Stomach (tissue), 9 donors: ENCODE results near the gene CHTOP. TPM values are rescaled to one million over a fixed set of nuclear protein-coding genes. Genes with fewer than 3 reads are reported as not detected.

Experiments
- DNase-seq, 2 donors: peaks; one replicate each; pipeline versions ENCODE4 v3.0.0 to v3.0.0-alpha.2; 2013 to 2019
- H3K27ac ChIP-seq, 5 donors: fragments of 200-600 bp in 4 of 5; sonication (generic) in 4 of 5; one replicate each; pipeline ENCODE4 v1.5.1; 2013 to 2019; ENCODE audit warnings: mild to moderate bottlenecking in 1 of 5, moderate library complexity in 1 of 5
- H3K27me3 ChIP-seq, 3 donors: fragments of 200-600 bp; sonication (generic); one replicate each; pipeline ENCODE4 v1.5.1; 2017 to 2019; ENCODE audit warnings: mixed run types in 1 of 3
- H3K36me3 ChIP-seq, 4 donors: fragments of 200-600 bp; sonication (generic); 1 replicate in 3 of 4; 2 replicates in 1 of 4; pipeline ENCODE4 v1.5.1; 2016 to 2019
- H3K4me1 ChIP-seq, 4 donors: fragments of 200-600 bp; sonication (generic); one replicate each; pipeline ENCODE4 v1.5.1; 2016 to 2019
- H3K4me3 ChIP-seq, 4 donors: fragments of 200-600 bp; sonication (generic) in 3 of 4; one replicate each; pipeline ENCODE4 v1.5.1; 2016 to 2019; ENCODE audit warnings: mild to moderate bottlenecking in 1 of 4
- H3K9me3 ChIP-seq, 4 donors: fragments of 200-600 bp; sonication (generic); one replicate each; pipeline ENCODE4 v1.5.1; 2016 to 2019
- EP300 ChIP-seq: sonication (generic); formaldehyde crosslinking; IDR thresholded peaks from one replicate; pipeline ENCODE4 v1.6.1; 2017; ENCODE audit warnings: antibody characterized with exemption
- POLR2A ChIP-seq, 4 donors: fragments of 450-650 bp; IDR thresholded peaks; one replicate each; pipeline ENCODE4 v1.6.1; 2016; ENCODE audit warnings: antibody characterized with exemption in 4 of 4, control low read depth in 2 of 4, mild to moderate bottlenecking in 1 of 4, moderate library complexity in 1 of 4
- POLR2AphosphoS5 ChIP-seq, 3 donors: sonication (generic); formaldehyde crosslinking; IDR thresholded peaks; one replicate each; pipeline ENCODE4 v1.6.1; 2016; ENCODE audit warnings: antibody characterized with exemption in 3 of 3
- WGBS, 5 donors: extraction: QIAGEN DNeasy Blood & Tissue Kit in 3 of 5; methylation state at CpG; one replicate each; pipeline versions ENCODE4 v1.1.5 to v1.1.7; 2013 to 2018; 5-methylcytosine and 5-hydroxymethylcytosine counted together
- intact Hi-C: fragments of 100-400 bp; cut with DNase I; formaldehyde crosslinking; loops from one replicate; pipeline ENCODE4 v1.15.1; 2023; ENCODE audit warnings: low total_unique reads
- polyA plus RNA-seq, 3 donors: library from polyadenylated mRNA; stranded (reverse); fragments of 200-250 nt; gene quantifications; one replicate each; pipeline ENCODE4 v1.2.3, GENCODE V29; 2013
- total RNA-seq, 5 donors: library from RNA; depleted of rRNA; stranded (reverse); fragments of >200 nt; gene quantifications; one replicate each; pipeline versions ENCODE4 v1.1.0 to v1.2.3, GENCODE V29; 2014 to 2016
- TF ChIP-seq, protein P1 (sequence below), 7 experiments: fragments of 450-650 bp in 4 of 7; fragments of 200-600 bp in 3 of 7; sonication (generic) in 3 of 7; IDR thresholded peaks; one replicate each; pipeline ENCODE4 v1.5.1; 2016 to 2019; ENCODE audit warnings: antibody characterized with exemption in 7 of 7, control low read depth in 2 of 7, mild to moderate bottlenecking in 1 of 7
- donor health status: healthy with polysubstance abuse.
- donor health status: Bipolar disorder and iron deficiency.
- donor health status: healthy.

CHTOP gene
- total and polyA plus RNA-seq, 8 donors, result 21.7 to 111 (median 49.6) TPM

DNA sequence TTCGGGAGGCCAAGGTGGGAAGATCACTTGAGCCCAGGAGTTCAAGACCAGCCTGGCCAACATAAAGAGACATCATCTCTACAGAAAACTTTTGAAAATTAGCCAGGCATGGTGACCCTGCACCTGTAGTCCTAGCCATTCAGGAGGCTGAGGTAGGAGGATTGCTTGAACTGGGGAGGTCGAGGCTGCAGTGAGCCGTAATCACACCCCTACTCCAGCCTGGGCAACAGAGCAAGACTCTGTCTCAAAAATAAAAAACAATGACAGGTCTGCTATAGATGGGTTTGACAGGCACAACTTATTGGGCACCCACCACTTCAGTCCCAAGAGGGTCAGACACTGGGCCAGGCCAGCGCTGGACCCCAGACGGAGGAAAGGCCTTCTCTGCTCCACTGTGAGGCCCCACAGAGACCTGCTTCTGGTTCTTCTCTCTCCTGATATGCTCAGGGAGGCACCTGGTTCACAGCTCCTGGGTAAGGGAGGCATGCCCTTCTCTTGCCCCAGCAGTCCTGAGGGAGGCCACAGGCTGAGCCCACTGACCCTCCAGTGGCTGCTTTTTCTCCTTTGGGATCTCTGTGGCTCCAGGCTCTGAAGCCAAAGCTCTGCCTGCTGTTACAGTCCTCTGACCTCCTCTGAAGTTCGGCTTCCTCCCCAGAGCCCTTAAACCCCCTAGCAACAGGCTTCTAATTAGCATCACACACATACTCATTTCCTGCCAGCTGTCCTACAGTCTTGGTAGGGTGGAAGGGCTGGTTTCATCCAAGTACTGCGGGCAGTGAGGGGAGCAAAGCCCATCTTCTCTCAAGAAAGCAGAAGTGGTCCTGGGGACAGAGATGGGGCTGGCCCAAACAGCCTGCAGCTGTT, 35.3 kb upstream of the CHTOP start:
- TF ChIP-seq, protein P1, sequence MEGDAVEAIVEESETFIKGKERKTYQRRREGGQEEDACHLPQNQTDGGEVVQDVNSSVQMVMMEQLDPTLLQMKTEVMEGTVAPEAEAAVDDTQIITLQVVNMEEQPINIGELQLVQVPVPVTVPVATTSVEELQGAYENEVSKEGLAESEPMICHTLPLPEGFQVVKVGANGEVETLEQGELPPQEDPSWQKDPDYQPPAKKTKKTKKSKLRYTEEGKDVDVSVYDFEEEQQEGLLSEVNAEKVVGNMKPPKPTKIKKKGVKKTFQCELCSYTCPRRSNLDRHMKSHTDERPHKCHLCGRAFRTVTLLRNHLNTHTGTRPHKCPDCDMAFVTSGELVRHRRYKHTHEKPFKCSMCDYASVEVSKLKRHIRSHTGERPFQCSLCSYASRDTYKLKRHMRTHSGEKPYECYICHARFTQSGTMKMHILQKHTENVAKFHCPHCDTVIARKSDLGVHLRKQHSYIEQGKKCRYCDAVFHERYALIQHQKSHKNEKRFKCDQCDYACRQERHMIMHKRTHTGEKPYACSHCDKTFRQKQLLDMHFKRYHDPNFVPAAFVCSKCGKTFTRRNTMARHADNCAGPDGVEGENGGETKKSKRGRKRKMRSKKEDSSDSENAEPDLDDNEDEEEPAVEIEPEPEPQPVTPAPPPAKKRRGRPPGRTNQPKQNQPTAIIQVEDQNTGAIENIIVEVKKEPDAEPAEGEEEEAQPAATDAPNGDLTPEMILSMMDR (IDR thresholded peaks at IDR 0.05), result no peak
- TF ChIP-seq POLR2AphosphoS5 (IDR thresholded peaks at IDR 0.05) (no peak), POLR2A (IDR thresholded peaks at IDR 0.05) (no peak), EP300 (no peak)
- WGBS, 5 donors, result 74 to 86% (median 77%) methylated on average over 7 of the region's 7 CpGs
- Histone ChIP-seq H3K9me3 (no peaks in the 10 kb centered on the region), H3K36me3 (no peaks in the 10 kb centered on the region), H3K4me1 (peaks cover 0 to under 1% (median 0%) of the 10 kb centered on the region in 4 donors), H3K4me3 (no peak overlapping the region), H3K27me3 (no peaks in the 10 kb centered on the region), H3K27ac (peak overlapping the region in 2 of 5 donors; percentile 11 to 26)
- peak in 1 of 2 donors; percentile 80 for DNase-seq
- intact Hi-C loops, result no loop called here

DNA sequence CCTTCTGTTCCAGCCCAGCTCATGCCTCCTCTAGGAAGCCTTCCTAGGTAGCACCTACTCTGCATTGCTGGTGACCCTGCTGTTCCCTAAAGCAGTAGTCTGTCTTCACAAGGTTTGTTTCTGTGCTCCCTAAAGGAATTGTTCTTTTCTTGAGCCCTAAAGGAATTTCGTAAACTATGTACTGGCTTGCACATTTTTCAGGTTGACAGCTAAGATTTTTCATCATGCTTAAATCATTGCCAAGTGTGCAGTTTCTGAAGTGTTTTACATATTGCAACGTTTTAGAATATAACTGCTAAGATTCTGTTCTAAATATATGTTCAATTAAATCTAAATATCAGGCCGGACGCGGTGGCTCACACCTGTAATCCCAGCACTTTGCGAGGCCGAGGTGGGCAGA, 34.0 kb upstream of the CHTOP start:
- no peaks in the 10 kb centered on the region for H3K27me3 ChIP-seq
- H3K36me3 ChIP-seq, result no peaks in the 10 kb centered on the region
- H3K27ac ChIP-seq, result no peak overlapping the region
- intact Hi-C loops, result no loop called here
- no peak overlapping the region for H3K4me3 ChIP-seq
- no peaks in the 10 kb centered on the region for H3K9me3 ChIP-seq
- WGBS, 5 donors, result 88 to 93% (median 89%) methylated on average over 7 of the region's 7 CpGs
- no peaks in the 10 kb centered on the region for H3K4me1 ChIP-seq
- no peak for DNase-seq
- TF ChIP-seq EP300 (no peak), POLR2A (IDR thresholded peaks at IDR 0.05) (no peak), POLR2AphosphoS5 (IDR thresholded peaks at IDR 0.05) (no peak)
- TF ChIP-seq, protein P1 (IDR thresholded peaks at IDR 0.05), result no peak

DNA sequence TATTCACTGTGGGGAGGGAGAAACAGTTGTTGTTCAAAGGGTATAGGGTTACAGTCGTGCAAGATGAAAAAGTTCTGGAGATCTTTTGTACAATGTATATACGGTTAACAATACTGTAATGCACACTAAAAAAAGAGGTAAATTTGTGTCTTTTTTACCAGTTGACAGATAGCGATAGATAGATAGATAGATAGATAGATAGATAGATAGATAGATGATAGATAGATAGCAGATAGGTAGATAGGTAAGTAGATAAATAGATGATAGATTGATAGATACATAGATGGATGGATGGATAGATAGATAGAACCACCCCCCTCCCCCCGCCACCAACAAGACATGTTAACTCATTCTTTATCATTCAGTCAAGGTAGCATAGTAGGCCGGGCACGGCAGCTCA, 31.1 kb upstream of the CHTOP start:
- H3K27ac ChIP-seq, result no peak overlapping the region
- H3K4me1 ChIP-seq, result peaks cover 0 to 6% (median under 1%) of the 10 kb centered on the region in 4 donors
- WGBS, 5 donors, result 85 to 92% (median 90%) methylated on average over 6 of the region's 6 CpGs
- H3K4me3 ChIP-seq, result no peak overlapping the region
- intact Hi-C loops, result no loop called here
- no peaks in the 10 kb centered on the region for H3K9me3 ChIP-seq
- no peaks in the 10 kb centered on the region for H3K27me3 ChIP-seq
- peaks cover 16 to 28% (median 27%) of the 10 kb centered on the region in 4 donors for H3K36me3 ChIP-seq
- no peak for DNase-seq
- TF ChIP-seq, protein P1 (IDR thresholded peaks at IDR 0.05), result no peak
- TF ChIP-seq POLR2AphosphoS5 (IDR thresholded peaks at IDR 0.05) (no peak), EP300 (no peak), POLR2A (IDR thresholded peaks at IDR 0.05) (no peak)

DNA sequence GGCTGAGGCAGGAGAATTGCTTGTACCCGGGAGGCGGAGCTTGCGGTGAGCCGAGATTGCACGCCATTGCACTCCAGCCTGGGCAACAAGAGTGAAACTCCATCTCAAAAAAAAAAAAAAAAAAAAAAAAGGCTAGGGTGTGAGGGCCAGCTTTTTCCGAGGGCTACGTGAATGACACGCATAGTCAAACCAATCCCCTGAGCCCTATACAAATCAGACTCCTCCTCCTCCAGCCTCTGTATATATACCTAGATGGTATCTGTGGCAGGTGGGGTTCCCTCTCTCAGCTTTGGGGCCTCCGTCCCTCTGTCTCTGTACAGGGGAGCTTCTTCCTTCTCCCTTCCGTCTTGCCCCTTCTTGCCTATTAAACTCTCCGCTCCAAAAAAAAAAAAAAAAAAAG, 27.7 kb upstream of the CHTOP start:
- H3K27me3 ChIP-seq, result no peaks in the 10 kb centered on the region
- intact Hi-C loops, result loop anchor here (5.0 kb wide), 1 partner anchor 34 kb away; no protein-coding TSS in a partner anchor
- DNase-seq, result no peak
- H3K27ac ChIP-seq, result no peak overlapping the region
- WGBS, 5 donors, result 90 to 97% (median 94%) methylated on average over 10 to 11 of the region's 11 CpGs
- peaks cover 17 to 31% (median 30%) of the 10 kb centered on the region in 4 donors for H3K36me3 ChIP-seq
- H3K4me3 ChIP-seq, result no peak overlapping the region
- TF ChIP-seq, protein P1 (IDR thresholded peaks at IDR 0.05), result no peak
- TF ChIP-seq POLR2AphosphoS5 (IDR thresholded peaks at IDR 0.05) (no peak), EP300 (no peak), POLR2A (IDR thresholded peaks at IDR 0.05) (no peak)
- no peaks in the 10 kb centered on the region for H3K9me3 ChIP-seq
- H3K4me1 ChIP-seq, result peaks cover 32 to 41% (median 35%) of the 10 kb centered on the region in 4 donors
